CD4-positive, alpha-beta T cell treated with Interleukin-6 at 100 ng/mL for 8 hours (primary cell): Measurements from ENCODE around the gene ROR2.

ENCODE experiments used
- DNase-seq: peaks from one replicate; pipeline ENCODE4 v3.0.0-alpha.2; 2020; ENCODE audit warnings: mixed read lengths, low spot score

Gene ROR2

GRCh38 chr9:91516081-91516480 is 433.9 kb downstream of the ROR2 start:
- no peak for DNase-seq

GRCh38 chr9:91515074-91515687 is 434.8 kb downstream of the ROR2 start:
- no peak for DNase-seq
